ENCODE data around the gene ABHD8. TPM values are rescaled to one million over a fixed set of nuclear protein-coding genes. Genes with fewer than 3 reads are reported as not detected.

ABHD8 gene
- total and polyA plus RNA-seq, 5 donors from 2014 or later = 5.1 to 8.7 (median 6.0) TPM

GRCh38 chr19:17294051-17294891 is 9.0 kb downstream of the ABHD8 start:
- DNase-seq (peak in 2 of 3 donors; percentile 29 to 32), ATAC-seq (ENCODE audit: low read depth in 2 of 2) (no peak)
- Mint-ChIP-seq H3K4me3 (peak overlapping the region in 2 of 4 donors; percentile 47 to 85), H3K27ac (no peak overlapping the region), H3K4me1 (peaks cover 0 to 5% (median 2%) of the 10 kb centered on the region in 4 donors), H3K36me3 (peaks cover 5% of the 10 kb centered on the region), H3K27me3 (peaks cover 6% of the 10 kb centered on the region), H3K9me3 (peaks cover 0 to 1% (median 0%) of the 10 kb centered on the region in 7 donors)
- no peak overlapping the region for H3K27ac ChIP-seq (ENCODE audit: insufficient read depth, low read length, poor library complexity, severe bottlenecking)
- no peak overlapping the region for H3K4me3 ChIP-seq (ENCODE audit: low read depth, low read length)
- peaks cover 4% of the 10 kb centered on the region for H3K36me3 ChIP-seq (ENCODE audit: control insufficient read depth, insufficient read depth, low read length)
- H3K4me1 ChIP-seq (ENCODE audit: control insufficient read depth, insufficient read depth, low read length, poor library complexity, severe bottlenecking) = peaks cover 11% of the 10 kb centered on the region
- H3K27me3 ChIP-seq (ENCODE audit: control insufficient read depth, insufficient read depth, low read length) = no peaks in the 10 kb centered on the region
- no peaks in the 10 kb centered on the region for H3K9me3 ChIP-seq (ENCODE audit: control insufficient read depth in 2 of 2, low read length in 2 of 2)

DNA sequence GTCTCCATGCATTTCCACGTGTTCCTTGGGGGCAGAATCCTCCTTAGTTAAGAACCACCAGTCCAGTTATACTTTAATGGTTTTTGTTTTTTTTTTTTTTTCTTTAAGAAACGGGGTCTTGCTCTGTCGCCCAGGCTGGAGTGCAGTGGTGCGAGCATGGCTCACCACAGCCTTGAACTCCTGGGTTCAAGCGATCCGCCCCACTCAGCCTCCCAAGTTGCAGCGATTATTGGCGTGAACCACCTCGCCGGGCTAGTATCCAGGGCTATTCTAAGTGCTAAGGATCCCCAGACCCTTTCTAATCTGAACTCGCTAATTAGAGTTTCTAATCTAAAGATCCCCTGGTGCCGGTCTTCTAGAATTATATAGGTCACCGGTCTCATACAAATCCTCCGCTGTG is 9.6 kb downstream of the ABHD8 start:
- Mint-ChIP-seq H3K4me1 (peaks cover 0 to 5% (median 2%) of the 10 kb centered on the region in 4 donors), H3K27me3 (peaks cover 6% of the 10 kb centered on the region), H3K9me3 (peaks cover 0 to 1% (median 0%) of the 10 kb centered on the region in 7 donors), H3K36me3 (peaks cover 5% of the 10 kb centered on the region), H3K4me3 (peak overlapping the region in 2 of 4 donors; percentile 47 to 85), H3K27ac (no peak overlapping the region)
- Histone ChIP-seq H3K4me3 (ENCODE audit: low read depth, low read length) (no peak overlapping the region), H3K36me3 (ENCODE audit: control insufficient read depth, insufficient read depth, low read length) (peaks cover 4% of the 10 kb centered on the region), H3K4me1 (ENCODE audit: control insufficient read depth, insufficient read depth, low read length, poor library complexity, severe bottlenecking) (peaks cover 11% of the 10 kb centered on the region), H3K27ac (ENCODE audit: insufficient read depth, low read length, poor library complexity, severe bottlenecking) (no peak overlapping the region), H3K9me3 (ENCODE audit: control insufficient read depth in 2 of 2, low read length in 2 of 2) (no peaks in the 10 kb centered on the region), H3K27me3 (ENCODE audit: control insufficient read depth, insufficient read depth, low read length) (no peaks in the 10 kb centered on the region)
- no peak for ATAC-seq (ENCODE audit: low read depth in 2 of 2)
- DNase-seq = no peak

DNA sequence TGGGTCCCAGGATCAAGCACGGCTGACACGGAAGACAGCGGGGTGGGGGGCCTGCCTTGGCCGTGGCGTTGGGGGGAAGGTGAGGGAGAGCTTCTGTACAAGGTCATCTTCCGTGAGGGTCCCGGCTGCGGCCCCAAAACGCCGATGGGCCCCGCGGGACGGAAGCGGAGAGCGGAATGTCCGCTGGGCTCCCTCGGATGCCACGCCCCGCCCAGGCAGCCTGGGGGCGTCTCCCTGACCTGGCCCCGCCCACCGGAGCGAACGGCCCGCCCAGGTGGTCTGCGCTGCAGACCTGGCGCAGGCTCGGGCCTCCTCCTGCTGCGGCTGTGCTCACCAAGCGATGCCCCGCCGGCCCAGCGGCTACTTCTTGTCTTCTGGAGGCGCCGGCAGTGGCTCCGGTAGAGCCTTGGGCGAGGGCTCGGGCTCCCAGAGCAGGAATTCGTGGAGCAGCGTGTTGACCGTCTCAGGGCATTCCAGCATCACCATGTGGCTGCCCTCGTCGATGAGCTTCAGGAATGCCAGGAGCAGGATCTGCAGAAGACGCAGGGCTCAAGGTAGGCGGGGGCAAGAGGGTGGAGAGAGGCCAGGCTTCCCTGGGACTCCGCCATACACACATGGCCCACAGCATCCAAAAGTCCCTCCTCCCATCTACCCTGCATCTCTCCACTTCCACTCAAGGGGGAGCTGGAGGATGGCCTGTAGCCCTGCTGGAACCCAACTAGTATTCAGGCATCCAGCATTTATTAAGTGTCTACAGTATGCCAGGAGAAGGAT is 10.7 kb downstream of the ABHD8 start:
- DNase-seq = peak; percentile 75 to 87 (median 79)
- H3K27ac Mint-ChIP-seq = peak overlapping the region in 1 of 3 donors; percentile 59
- peak overlapping the region; percentile 91 to 95 (median 92) for H3K4me3 Mint-ChIP-seq
- peak overlapping the region; percentile 66 for H3K4me3 ChIP-seq (ENCODE audit: low read depth, low read length)
- peak; percentile 93 to 96 for ATAC-seq (ENCODE audit: low read depth in 2 of 2)
- peaks cover 11% of the 10 kb centered on the region for H3K27me3 Mint-ChIP-seq
- H3K36me3 Mint-ChIP-seq = no peaks in the 10 kb centered on the region
- no peaks in the 10 kb centered on the region for H3K36me3 ChIP-seq (ENCODE audit: control insufficient read depth, insufficient read depth, low read length)
- peak overlapping the region; percentile 23 for H3K27ac ChIP-seq (ENCODE audit: insufficient read depth, low read length, poor library complexity, severe bottlenecking)
- H3K4me1 ChIP-seq (ENCODE audit: control insufficient read depth, insufficient read depth, low read length, poor library complexity, severe bottlenecking) = peaks cover 11% of the 10 kb centered on the region
- peaks cover 0 to 1% (median 0%) of the 10 kb centered on the region in 7 donors for H3K9me3 Mint-ChIP-seq
- no peaks in the 10 kb centered on the region for H3K27me3 ChIP-seq (ENCODE audit: control insufficient read depth, insufficient read depth, low read length)
- H3K9me3 ChIP-seq (ENCODE audit: control insufficient read depth in 2 of 2, low read length in 2 of 2) = no peaks in the 10 kb centered on the region
- H3K4me1 Mint-ChIP-seq = peaks cover 0 to 5% (median 2%) of the 10 kb centered on the region in 4 donors

DNA sequence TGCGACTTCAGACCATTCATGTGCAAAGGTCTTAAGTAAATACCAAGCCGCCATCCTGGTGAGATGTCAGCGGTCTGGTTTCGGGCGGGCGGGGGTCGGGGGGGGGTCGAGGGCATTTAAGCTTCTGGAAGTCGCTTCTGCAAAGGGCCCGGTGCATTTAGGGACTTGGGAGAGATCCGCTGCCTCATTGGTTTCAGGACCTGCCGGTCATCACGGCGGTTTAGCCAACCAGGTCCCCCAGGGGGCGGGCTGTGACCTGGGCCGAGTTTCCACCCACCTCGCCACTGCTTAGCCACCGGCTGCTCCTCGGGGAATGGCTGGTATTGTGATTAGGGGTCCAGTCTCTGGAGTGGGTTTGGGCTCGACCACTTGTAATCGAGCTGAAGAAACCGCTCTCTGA is 13.7 kb downstream of the ABHD8 start:
- no peak for ATAC-seq (ENCODE audit: low read depth in 2 of 2)
- H3K9me3 Mint-ChIP-seq = peaks cover 0 to 1% (median 0%) of the 10 kb centered on the region in 7 donors
- Histone ChIP-seq H3K27ac (ENCODE audit: insufficient read depth, low read length, poor library complexity, severe bottlenecking) (no peak overlapping the region), H3K9me3 (ENCODE audit: control insufficient read depth in 2 of 2, low read length in 2 of 2) (no peaks in the 10 kb centered on the region), H3K27me3 (ENCODE audit: control insufficient read depth, insufficient read depth, low read length) (no peaks in the 10 kb centered on the region), H3K36me3 (ENCODE audit: control insufficient read depth, insufficient read depth, low read length) (no peaks in the 10 kb centered on the region), H3K4me3 (ENCODE audit: low read depth, low read length) (no peak overlapping the region), H3K4me1 (ENCODE audit: control insufficient read depth, insufficient read depth, low read length, poor library complexity, severe bottlenecking) (peaks cover 11% of the 10 kb centered on the region)
- H3K4me3 Mint-ChIP-seq = no peak overlapping the region
- H3K27ac Mint-ChIP-seq = no peak overlapping the region
- DNase-seq = peak in 1 of 3 donors; percentile 73
- H3K27me3 Mint-ChIP-seq = peaks cover 11% of the 10 kb centered on the region
- no peaks in the 10 kb centered on the region for H3K36me3 Mint-ChIP-seq
- H3K4me1 Mint-ChIP-seq = peaks cover 0 to 5% (median 2%) of the 10 kb centered on the region in 4 donors

DNA sequence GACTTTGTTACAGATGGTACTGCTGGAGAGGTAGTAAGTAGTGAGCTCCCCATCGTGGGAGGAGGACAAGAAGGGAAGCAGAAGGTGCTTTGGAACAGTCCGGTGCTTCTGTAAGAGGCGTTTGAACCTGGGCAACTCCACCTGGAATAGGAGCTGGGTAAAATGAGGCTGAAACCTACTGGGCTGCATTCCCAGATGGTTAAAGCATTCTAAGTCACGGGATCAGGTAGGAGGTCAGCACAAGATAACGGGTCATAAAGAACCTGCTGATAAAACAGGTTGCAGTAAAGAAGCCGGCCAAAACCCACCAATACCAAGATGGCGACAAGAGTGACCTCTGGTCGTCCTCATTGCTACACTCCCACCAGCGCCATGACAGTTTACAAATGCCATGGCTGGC is 16.5 kb downstream of the ABHD8 start:
- Mint-ChIP-seq H3K9me3 (peaks cover 0 to 1% (median 0%) of the 10 kb centered on the region in 7 donors), H3K27ac (no peak overlapping the region)

GRCh38 chr19:17286263-17286662 is 17.0 kb downstream of the ABHD8 start:
- no peak overlapping the region for H3K27ac Mint-ChIP-seq
- Histone ChIP-seq H3K9me3 (ENCODE audit: control insufficient read depth in 2 of 2, low read length in 2 of 2) (no peaks in the 10 kb centered on the region), H3K36me3 (ENCODE audit: control insufficient read depth, insufficient read depth, low read length) (no peaks in the 10 kb centered on the region), H3K27me3 (ENCODE audit: control insufficient read depth, insufficient read depth, low read length) (no peaks in the 10 kb centered on the region), H3K27ac (ENCODE audit: insufficient read depth, low read length, poor library complexity, severe bottlenecking) (no peak overlapping the region), H3K4me1 (ENCODE audit: control insufficient read depth, insufficient read depth, low read length, poor library complexity, severe bottlenecking) (peaks cover 14% of the 10 kb centered on the region), H3K4me3 (ENCODE audit: low read depth, low read length) (no peak overlapping the region)
- ATAC-seq (ENCODE audit: low read depth in 2 of 2) (no peak), DNase-seq (no peak)
- peaks cover 0 to 1% (median 0%) of the 10 kb centered on the region in 7 donors for H3K9me3 Mint-ChIP-seq
- H3K27me3 Mint-ChIP-seq = peaks cover 11% of the 10 kb centered on the region
- no peaks in the 10 kb centered on the region for H3K36me3 Mint-ChIP-seq
- peaks cover 0 to 9% (median 2%) of the 10 kb centered on the region in 4 donors for H3K4me1 Mint-ChIP-seq
- H3K4me3 Mint-ChIP-seq = no peak overlapping the region

More for the DNA sequence above, 16.5 kb downstream of the ABHD8 start:
- Mint-ChIP-seq H3K27me3 (peaks cover 11% of the 10 kb centered on the region), H3K36me3 (no peaks in the 10 kb centered on the region), H3K4me1 (peaks cover 0 to 6% (median 2%) of the 10 kb centered on the region in 4 donors), H3K4me3 (no peak overlapping the region)
- no peak overlapping the region for H3K27ac ChIP-seq (ENCODE audit: insufficient read depth, low read length, poor library complexity, severe bottlenecking)
- no peaks in the 10 kb centered on the region for H3K9me3 ChIP-seq (ENCODE audit: control insufficient read depth in 2 of 2, low read length in 2 of 2)
- H3K36me3 ChIP-seq (ENCODE audit: control insufficient read depth, insufficient read depth, low read length) = no peaks in the 10 kb centered on the region
- no peak overlapping the region for H3K4me3 ChIP-seq (ENCODE audit: low read depth, low read length)
- peaks cover 10% of the 10 kb centered on the region for H3K4me1 ChIP-seq (ENCODE audit: control insufficient read depth, insufficient read depth, low read length, poor library complexity, severe bottlenecking)
- DNase-seq = no peak
- no peaks in the 10 kb centered on the region for H3K27me3 ChIP-seq (ENCODE audit: control insufficient read depth, insufficient read depth, low read length)
- ATAC-seq (ENCODE audit: low read depth in 2 of 2) = no peak

DNA sequence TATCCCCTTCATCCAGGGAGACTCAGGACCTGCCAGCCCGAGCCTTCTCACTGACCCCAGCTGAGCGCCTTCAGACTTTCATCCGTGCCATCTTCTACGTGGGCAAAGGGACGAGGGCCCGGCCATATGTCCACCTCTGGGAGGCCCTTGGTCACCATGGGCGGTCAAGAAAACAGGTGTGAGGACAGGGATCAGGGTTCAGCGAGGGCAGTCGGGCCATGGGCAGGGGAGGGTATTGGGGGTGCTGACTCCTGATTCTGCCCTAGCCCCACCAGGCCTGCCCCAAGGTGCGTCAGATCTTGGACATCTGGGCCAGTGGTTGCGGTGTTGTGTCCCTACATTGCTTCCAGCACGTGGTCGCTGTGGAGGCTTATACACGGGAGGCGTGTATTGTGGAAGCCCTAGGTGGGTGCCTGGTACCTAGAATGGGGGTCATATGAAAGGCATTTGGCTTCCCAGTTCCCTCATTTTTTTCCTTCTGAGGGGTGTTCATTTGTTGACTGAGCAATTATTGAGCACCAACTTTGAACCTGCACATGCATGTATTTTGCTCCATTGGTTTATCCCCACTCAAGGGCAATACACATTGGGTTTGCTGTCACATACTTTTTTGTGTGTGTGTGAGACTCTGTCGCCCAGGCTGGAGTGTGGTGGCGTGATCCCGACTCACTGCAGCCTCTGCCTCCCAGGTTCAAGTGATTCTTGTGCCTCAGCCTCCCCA is 17.6 kb downstream of the ABHD8 start:
- Histone ChIP-seq H3K4me3 (ENCODE audit: low read depth, low read length) (no peak overlapping the region), H3K27me3 (ENCODE audit: control insufficient read depth, insufficient read depth, low read length) (no peaks in the 10 kb centered on the region), H3K9me3 (ENCODE audit: control insufficient read depth in 2 of 2, low read length in 2 of 2) (no peaks in the 10 kb centered on the region), H3K4me1 (ENCODE audit: control insufficient read depth, insufficient read depth, low read length, poor library complexity, severe bottlenecking) (peaks cover 15% of the 10 kb centered on the region), H3K36me3 (ENCODE audit: control insufficient read depth, insufficient read depth, low read length) (no peaks in the 10 kb centered on the region), H3K27ac (ENCODE audit: insufficient read depth, low read length, poor library complexity, severe bottlenecking) (no peak overlapping the region)
- peaks cover 11% of the 10 kb centered on the region for H3K27me3 Mint-ChIP-seq
- peaks cover 0 to 1% (median 0%) of the 10 kb centered on the region in 7 donors for H3K9me3 Mint-ChIP-seq
- DNase-seq (no peak), ATAC-seq (ENCODE audit: low read depth in 2 of 2) (no peak)
- no peak overlapping the region for H3K27ac Mint-ChIP-seq
- H3K36me3 Mint-ChIP-seq = no peaks in the 10 kb centered on the region
- peaks cover 0 to 11% (median 2%) of the 10 kb centered on the region in 4 donors for H3K4me1 Mint-ChIP-seq
- no peak overlapping the region for H3K4me3 Mint-ChIP-seq

Measured in CD4-positive, CD25-positive, alpha-beta regulatory T cell (primary cell).